Measurements from ENCODE around the gene C1orf105.
"Not testable (repeated sequence)": the region's sequence is repeated elsewhere in the genome, so short reads cannot be mapped to it uniquely, and the experiment has no call there.

Gene C1orf105, protein sequence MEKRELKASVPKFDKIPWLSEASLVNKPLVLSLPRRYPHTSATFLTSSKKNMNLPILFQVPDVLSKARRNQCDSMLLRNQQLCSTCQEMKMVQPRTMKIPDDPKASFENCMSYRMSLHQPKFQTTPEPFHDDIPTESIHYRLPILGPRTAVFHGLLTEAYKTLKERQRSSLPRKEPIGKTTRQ

DNA sequence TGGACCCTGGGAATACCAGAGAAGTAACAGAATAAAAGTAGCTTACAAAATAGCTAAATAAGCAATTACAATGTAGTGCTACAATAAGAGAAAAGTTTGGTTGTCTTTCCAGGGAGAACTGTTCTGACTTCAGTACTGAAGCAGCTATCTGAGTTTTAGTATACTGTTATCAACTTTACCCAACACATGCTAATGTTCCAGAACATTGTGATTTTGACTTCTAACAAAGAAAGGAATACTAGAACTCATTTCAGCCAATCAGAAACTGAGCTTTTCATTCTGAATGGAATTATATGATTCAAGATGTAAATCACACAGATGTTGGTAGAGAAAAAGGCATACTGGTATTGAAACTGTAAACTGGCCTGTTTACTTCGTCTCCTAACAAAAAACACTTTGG, at the start of gene C1orf105:
C1orf105 (plus strand) TSS at position 301 of the 400 bp plus-strand sequence. CDS start 201 bp downstream, outside the sequence.
- DNase-seq: no peak

DNA sequence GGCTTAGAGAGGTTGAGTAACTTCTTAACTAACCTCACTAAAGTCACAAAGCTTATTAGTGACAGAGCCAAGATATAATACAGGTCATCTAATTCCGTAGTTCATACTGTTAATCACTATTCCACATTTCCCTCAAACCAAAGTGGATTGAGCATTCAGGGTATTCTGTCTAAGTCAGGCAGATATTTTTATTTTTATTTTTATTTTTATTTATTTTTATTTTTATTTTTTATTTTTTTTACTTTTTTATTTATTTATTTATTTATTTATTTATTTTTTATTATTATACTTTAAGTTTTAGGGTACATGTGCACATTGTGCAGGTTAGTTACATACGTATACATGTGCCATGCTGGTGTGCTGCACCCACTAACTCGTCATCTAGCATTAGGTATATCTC, 48.8 kb upstream of the C1orf105 start:
- DNase-seq: not testable (repeated sequence)

DNA sequence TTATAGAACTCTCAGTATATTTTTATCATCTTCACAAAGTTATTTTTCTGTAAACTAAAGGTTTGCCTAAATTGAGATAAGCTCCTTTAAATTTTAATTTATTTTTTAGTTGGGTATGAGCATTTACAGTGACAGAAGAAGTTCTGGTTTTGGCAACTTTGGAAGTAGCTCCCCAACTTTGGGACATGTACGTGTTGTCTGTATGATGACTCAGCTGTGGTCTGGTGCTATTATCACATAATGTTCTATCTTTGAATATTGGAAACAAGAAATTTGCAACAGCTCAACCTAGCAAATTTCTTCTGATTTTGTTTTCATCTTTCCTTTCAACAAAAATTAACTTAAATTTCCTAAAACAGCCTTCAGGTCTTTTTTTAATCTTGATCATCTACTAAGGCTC, 46.6 kb upstream of the C1orf105 start:
- DNase-seq: peak in 1 of 2 donors; percentile 62

DNA sequence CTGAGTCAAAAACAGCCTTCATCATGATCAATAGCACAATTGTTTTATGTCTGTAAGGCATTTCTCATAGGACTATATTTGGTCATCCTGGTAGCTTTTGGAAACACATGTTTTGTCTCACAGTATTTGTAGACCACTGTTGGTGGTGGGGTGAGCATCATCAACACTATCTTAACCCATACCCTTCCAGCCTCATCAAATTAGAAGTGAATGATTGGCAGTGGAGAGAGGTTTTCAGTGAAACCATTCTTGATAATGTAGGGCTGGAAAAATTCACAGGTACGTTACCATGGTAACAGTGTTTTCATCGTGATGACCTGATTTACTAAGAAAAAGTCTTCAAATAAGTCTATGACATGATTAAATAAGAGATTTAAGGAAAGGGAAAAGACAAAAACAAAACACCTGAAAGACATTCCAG, 45.3 kb upstream of the C1orf105 start:
- DNase-seq: no peak

DNA sequence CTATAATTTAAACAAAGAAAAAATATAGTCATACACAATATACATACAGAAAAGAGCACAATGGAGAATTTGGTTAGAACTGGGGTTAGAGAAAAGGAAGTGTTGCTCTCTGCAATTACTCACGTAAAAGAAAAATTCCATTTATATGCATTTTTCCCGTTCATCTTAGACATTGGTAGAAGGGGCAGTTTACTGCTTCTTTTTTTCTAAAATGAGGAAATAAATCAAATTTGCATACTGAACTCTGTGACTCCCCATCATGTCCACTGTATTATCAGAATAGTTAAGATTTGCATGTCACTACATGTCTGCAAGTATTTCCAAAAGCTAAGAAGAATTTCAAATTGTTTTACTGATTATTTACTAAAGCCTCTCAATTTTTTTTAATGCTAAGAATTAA, 44.1 kb upstream of the C1orf105 start:
- no peak for DNase-seq

DNA sequence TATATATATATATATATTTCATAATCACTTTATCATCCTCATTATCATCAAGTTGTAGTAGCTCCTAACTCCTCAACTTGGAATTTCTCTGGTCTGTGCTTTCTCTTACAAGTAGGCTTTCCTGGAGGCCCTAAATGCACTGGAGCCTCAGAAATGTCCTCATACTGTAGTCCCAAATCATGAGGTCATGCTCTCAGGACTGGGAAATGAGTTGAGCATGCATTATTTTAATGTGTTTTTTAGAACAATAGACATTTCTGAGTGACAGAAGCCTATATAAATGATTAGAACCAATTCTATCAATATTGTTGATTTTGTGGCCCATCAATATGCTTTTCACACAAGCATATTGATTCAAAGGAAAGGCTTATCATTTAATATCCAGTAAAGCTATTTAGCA, 42.9 kb upstream of the C1orf105 start:
- no peak for DNase-seq

DNA sequence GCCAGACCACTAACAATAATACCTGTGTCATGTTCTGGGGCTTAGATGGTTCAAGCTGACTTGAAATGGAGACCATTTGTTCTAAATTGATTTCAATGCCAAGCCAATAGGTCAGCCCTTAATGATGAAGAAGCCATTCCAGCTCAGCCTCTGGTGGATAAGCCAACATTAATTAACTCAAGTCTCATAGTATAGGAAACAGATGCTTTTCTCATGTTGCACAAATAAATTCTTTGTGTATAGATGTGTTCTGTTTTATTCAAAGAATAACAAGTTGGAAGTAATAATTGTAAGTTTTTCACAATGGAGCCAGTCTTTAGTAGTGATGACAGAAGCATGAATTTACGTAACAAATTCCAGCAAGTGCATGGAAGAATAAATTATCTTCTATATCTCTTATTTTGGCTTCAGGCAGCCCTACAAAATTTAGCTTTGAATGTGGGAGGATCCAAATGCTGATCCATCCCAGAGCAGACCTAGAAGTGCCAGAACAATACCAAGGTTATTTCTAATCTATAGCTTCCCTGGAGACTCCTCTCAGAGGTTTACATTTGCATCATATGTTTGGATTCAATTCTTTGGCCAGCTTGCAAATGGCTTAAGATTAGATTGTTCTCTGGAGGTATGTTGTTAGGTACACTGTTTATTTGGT, 42.2 kb upstream of the C1orf105 start:
- DNase-seq: no peak

DNA sequence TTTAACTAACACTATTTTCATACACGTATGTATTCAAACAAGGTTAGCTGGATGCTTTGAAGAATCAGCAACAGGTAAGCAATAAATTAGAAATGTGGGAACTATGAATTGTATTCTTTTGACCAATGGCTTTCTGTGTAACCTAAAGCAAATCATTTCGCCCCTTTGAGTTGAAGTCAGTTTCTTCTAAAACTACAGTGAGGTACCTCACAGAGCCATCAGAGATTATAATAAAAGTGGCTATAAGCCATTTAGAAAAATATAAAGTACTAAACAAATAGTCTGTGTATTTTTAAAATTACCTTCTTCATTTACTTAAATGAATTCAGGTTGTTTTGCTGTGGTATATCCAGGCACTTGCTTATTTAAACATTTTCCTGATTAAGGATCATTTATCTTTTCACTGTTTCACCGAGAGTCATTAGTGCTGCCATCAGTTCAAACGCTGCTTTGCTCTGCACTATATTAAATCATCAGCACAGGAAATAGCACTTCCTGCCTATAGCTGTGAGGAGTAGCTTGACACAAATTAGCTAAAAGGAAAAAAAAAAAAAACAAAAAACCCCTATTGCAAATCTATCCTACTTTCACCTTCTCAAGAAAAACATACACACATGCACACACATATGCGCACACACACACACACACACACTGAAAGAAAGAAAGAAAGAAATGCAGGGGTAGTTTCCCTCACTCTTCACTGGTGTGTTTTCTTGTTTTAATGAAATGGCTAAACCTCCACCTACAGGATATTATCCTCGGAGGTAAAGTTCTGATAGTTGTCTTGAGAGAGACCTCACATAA, 39.8 kb upstream of the C1orf105 start:
- peak in 1 of 2 donors; percentile 54 for DNase-seq

DNA sequence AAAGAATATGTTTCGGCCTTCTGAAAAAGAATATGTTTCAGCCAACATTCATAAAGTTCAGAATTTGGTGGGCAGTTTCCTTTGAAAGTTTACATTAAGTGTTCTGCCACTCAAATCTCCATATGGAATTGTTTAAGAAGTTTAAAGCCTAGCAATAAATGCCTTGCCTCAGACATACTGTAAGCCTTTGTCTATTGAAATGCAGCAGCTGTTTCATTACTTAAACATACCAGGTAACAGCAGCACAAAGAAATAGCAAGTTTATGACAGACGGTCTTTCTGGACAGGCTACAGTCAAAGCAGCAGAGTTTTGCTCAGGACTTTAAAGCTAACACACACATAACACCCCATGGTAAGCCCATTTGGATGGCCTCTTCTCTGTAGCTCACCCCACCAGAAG, 38.5 kb upstream of the C1orf105 start:
- DNase-seq: no peak

DNA sequence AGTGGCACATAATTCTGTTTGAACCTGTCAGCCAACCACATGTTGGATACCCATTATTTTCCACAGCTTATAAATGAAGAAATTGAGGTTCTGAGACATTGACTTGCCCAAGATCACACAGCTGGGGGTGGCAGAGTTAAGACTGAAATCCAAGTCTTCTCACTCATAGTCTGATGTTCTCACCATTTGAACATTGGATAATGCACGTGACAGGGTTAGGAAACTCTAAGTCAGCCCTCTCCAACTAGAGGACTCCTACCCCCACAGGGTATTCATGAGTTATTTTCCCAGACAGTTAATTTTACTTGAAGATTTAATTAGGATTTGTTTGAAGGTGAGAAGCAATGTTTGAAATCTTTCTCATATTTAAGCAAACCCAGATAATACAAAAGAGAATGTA, 38.1 kb upstream of the C1orf105 start:
- no peak for DNase-seq

DNA sequence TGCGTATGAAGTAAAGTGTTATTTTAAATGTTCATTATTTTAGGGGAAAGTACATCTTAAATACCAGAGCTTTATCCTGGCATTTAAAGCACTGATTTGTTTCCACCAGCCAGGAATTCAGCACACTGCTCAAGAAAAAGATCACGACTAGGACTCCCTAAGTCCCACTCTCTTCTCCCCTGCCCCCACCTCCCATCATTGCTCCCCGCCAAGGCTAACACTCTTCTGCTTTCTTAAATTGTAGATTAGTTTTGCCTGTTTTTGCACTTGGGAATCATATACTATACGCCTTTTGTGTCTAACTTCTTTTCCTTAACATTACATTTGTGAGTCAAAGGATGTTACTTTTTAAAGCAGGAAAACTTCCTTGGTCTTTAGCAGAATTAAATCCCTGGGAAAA, 37.5 kb upstream of the C1orf105 start:
- no peak for DNase-seq

DNA sequence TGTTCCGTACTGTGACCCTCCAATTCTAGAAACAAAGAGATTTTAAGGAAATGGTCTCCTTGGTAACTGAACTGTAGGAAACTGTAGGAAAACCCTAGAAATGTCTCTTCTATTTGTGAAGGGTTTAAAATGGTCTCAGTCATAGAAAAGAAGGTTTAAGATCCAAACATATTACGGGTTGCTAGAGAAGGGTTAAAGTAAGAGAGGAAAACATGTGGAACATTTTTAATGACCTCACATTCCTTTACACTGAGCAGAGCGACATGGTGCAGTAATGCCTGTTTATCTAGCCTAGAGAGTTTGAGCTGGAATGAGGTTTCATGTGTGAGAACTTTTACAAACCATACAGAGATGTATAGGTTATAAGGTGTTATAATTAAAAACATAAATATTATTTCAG, 36.9 kb upstream of the C1orf105 start:
- DNase-seq: no peak

DNA sequence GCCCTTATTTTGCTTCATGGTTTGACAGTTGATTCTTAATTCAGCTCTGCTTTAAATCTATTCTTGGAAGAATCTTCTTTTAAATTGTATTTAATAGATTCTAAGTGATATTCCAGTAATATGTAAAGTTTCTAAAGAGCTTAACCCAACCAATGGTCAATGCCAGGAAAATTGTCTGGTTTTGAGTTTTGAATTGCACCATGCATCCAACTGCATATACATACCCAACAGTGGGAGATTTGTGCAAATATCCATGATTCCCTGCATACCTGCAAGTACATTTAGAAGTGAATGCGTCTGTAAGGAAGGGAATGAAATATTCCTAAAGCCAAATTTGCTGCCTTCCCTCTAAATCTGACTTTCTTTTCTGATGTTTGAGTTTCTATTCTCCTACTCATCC, 35.8 kb upstream of the C1orf105 start:
- DNase-seq: no peak

DNA sequence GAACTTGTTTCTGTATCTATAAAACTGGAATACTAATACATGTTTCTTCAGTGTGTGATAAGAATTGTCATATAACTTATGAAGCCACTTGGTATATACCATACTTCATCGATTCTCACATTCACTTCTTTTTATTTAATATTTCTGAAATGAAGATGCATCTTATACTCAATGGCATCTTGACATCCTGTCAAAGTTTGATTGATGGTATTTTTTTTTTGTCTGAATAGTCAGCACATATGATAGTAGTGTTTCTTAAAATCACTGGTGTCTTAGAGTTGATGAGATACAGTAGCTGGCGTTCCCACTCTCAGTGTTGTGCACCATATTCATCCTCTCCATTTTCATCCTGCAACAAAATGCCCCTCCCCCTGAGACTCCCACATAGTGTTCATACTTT, 34.4 kb upstream of the C1orf105 start:
- no peak for DNase-seq

DNA sequence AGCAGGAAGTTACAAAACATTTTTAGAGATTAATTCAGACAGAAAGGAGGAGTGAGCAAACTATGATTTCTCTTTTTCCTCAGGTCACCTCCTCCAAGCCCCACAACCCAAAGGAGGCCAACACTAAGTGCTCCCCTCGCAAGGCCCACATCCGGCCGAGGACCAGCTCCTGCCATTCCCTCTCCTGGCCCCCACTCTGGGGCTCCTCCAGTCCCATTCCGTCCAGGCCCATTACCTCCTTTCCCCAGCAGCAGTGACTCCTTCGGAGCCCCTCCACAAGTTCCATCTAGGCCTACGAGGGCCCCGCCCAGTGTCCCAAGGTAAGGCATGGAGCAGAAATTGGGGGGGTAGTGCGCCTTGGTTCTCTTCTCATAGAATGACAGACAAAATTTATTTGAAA, 32.0 kb upstream of the C1orf105 start:
- no peak for DNase-seq

DNA sequence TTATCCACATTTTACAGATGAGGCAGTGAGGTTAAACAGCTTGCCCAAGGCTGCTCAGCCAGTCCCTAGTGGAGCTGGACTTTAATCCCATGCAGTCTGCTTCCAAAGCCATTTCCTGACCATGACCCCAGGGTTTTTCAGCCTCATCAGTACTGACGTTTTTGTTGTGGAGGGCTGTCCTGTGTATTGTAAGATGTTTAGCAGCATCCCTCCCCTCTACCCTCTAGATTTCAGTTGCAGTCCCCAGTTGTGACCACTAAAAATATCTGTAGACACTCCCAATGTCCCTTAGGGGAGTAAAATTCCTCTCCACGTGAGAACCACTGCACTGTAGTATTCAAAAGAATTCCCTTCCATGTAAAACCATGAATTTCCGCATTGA, 30.2 kb upstream of the C1orf105 start:
- DNase-seq: no peak

DNA sequence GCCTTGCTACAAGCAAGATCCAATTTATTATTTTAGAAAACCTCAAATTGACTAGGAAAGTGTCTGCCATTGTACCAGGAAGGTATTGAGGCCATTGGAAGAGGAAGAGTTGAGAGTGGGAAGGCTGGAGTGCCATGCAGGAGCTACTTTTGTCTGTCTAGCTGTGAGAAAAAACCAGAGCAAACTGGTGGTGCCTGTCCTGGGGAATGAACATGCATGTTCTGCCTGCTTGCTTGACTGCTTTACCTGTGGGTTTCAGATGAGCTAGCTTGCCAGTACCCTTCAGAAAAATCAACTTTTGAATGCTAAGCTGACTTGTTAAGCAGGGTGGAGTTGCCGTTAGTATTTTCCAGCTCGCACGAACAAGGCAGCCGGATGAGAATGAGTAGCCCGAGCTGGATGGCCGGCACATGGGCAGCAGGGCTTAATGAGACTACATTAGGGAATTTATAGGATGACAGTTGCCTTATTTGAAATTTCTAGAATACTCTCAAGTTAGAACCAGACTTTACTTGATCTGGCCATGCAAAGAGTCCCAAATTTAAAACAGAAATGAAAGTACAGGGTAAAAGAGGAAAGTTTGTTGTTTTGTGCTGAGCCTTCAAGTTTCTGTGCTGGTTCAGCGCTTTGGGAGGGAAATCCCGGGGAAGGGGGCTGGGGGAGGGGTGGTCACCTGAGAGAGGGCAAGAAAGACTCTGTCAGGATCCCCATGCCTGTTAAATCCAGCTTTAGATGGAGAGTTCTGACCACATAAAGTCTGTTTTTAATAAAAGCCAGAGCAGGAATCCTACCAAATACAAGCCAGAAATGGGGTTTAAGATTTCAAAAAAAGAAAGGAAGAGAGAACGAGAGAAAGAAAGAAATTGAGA, 29.6 kb upstream of the C1orf105 start:
- DNase-seq: no peak

DNA sequence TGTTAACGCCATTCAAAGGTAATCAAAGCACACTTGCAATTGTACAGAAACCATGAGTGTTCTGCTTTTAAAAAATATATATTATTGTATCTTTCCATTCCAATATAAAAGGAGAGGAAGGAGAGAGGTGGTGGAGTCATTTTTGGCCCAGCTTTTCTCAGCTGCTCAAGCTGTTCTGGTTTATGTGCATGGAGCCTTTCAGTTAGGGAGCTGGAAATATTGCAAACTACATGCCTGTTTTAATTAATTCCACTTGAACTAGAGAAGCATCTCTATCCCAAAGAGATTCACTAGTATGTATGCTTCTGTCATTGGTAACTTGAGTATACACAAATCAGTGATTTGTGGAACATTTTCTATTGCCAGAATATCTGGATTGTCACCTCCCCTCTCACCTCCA, 28.5 kb upstream of the C1orf105 start:
- DNase-seq: no peak

DNA sequence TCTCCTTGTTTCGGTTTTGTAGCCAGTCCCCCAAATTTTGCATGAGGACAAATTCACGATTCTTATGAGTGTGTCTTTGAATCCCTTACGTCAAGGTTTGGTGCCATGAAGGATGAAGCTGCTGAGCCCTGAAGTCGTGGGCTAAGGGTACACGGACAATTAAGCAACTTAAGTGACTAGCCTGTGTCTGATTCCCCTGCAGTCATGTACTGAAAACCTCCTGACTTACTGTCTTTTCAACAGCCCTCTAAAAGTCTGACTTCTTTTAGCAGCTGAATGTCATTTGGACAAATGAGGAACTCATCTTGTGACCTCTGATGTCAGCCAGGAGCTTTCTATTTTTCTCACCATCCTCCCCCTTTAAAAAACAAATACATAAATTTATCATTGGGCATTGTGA, 27.1 kb upstream of the C1orf105 start:
- DNase-seq: peak in 1 of 2 donors; percentile 52

DNA sequence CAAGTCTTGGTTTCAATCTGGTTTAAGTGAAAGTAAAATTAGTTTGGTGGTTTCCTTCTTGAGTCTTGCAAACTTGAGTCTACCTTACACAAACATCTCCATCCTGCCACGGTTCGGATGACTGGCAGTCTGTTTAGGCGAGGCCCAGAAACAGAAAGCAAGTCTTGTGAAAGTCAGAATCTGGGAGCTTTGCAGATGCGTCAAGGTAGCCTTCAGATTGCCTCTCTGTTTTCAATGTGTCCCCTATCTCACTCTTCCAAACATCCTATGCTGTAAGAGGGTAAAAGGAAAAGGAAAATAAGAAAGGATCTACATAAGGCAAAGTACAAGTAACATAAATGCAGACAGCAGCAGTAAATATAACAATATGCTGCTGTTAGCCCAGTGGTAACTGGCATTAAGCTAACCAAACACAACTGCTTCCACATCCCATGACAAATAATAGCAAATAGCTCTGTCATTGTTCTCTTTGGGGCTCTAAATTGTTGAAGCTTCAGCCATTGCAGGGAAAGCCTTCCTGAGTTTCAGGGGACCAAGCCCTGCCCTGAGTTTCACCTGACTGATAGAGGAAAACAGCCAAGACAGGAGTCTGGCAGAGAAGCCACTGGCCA, 26.2 kb upstream of the C1orf105 start:
- peak in 1 of 2 donors; percentile 80 for DNase-seq

DNA sequence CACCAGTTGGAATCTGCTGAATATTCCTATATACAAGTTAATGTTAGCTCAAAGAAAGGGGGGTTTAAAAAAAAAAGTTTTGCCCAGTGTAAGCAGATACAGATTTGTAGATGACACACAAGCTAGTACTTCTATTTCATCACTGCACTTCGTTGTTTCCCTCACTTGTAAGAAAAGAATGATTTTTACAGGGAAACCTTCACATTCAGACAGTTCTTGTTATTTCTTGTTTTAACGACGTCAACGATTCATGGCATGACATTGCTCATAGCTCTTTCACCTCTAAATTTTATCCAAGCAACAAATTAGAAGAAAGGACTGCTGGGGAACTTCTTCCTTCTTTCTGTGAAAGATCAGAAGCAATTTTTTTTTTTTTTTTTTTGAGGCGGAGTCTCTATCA, 25.7 kb upstream of the C1orf105 start:
- DNase-seq: no peak

DNA sequence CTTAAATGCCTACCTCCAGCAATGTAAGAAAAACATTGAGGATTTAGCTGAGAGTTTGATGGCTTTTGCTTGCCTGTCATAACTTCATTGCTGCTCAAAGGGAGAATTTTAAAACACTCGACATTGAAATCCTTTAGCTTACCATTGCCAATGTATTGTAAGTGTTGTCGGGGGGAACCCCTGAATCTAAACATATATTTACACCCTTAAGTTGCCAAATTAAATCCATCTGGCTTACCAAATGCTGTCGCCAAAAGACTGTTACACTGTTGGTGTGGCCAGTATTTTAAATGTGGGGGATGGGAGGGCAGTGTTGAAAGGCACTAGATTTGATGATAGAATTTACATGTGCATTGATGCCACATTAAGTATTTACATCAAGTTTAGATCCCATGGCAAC, 24.9 kb upstream of the C1orf105 start:
- DNase-seq: no peak

DNA sequence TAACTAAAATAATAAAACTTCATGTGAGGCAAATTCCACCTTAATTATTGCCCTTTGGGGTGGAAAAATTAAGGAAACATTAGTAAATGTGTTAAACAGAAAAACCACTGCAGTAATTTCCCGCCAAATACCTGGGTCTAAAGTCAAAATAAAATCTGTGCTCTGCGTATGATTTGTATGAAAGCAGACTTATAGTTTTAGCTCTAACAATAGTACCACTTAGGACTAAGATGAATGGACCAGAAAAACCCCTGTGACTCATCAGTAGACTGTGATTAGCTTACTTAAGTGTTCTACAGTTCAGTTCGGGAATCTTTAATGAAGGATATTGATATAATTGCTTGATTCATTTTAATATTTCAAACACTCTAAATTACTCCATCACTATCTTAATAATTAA, 23.3 kb upstream of the C1orf105 start:
- no peak for DNase-seq
